ENCODE data around the gene PIGS. TPM values are rescaled to one million over a fixed set of nuclear protein-coding genes. Genes with fewer than 3 reads are reported as not detected.

Gene PIGS
- total and polyA plus RNA-seq, 5 experiments from 2014 or later = 36.7 to 51.4 (median 48.1) TPM

- no peak for DNase-seq
- Mint-ChIP-seq H3K27me3 (no peaks in the 10 kb centered on the region), H3K9me3 (no peaks in the 10 kb centered on the region), H3K27ac (peak overlapping the region in 9 of 10 donors; percentile 5 to 98 (median 68)), H3K4me3 (peak overlapping the region; percentile 35 to 98 (median 95)), H3K4me1 (peaks cover 40 to 67% (median 59%) of the 10 kb centered on the region in 4 donors), H3K36me3 (peaks cover 0 to 41% (median 2%) of the 10 kb centered on the region in 3 donors)
- no peak for ATAC-seq
- POLR2A ChIA-PET = interaction anchor here (1.2 to 9.0 kb wide), 4 partner anchors 19 to 142 kb away, joined by 3 to 81 read pairs (median 26); partner anchors contain the start of genes BLTP2, PROCA1, SPAG5 and UNC119
Measured at GRCh38 chr17:28569446-28569845, 1.9 kb downstream of the PIGS start.

GRCh38 chr17:28567604-28568003, 3.7 kb downstream of the PIGS start:
- H3K27me3 Mint-ChIP-seq = no peaks in the 10 kb centered on the region
- POLR2A ChIA-PET = no interaction called here
- H3K9me3 Mint-ChIP-seq = no peaks in the 10 kb centered on the region
- peak overlapping the region in 6 of 10 donors; percentile 12 to 64 (median 46) for H3K4me3 Mint-ChIP-seq
- H3K36me3 Mint-ChIP-seq = peaks cover 0 to 59% (median 8%) of the 10 kb centered on the region in 3 donors
- H3K27ac Mint-ChIP-seq = peak overlapping the region; percentile 13 to 91 (median 61)
- ATAC-seq = no peak
- H3K4me1 Mint-ChIP-seq = peaks cover 32 to 60% (median 50%) of the 10 kb centered on the region in 4 donors
- DNase-seq = no peak

GRCh38 chr17:28563475-28563874, 7.8 kb downstream of the PIGS start:
- Mint-ChIP-seq H3K4me3 (no peak overlapping the region), H3K9me3 (no peaks in the 10 kb centered on the region), H3K27me3 (no peaks in the 10 kb centered on the region), H3K4me1 (peaks cover 13 to 25% (median 24%) of the 10 kb centered on the region in 4 donors), H3K36me3 (peaks cover 0 to 80% (median 18%) of the 10 kb centered on the region in 3 donors), H3K27ac (peak overlapping the region in 1 of 10 donors; percentile 29)
- DNase-seq (no peak), ATAC-seq (no peak)
- POLR2A ChIA-PET = interaction anchor here (1.2 kb wide), 1 partner anchor 9 kb away, joined by 3 read pairs; no protein-coding TSS in a partner anchor

- POLR2A ChIA-PET = interaction anchor here (0.8 kb wide), 2 partner anchors 20 to 60 kb away, joined by 3 read pairs; no protein-coding TSS in a partner anchor
- no peak for ATAC-seq
- Mint-ChIP-seq H3K9me3 (no peaks in the 10 kb centered on the region), H3K36me3 (peaks cover 0 to 61% (median 31%) of the 10 kb centered on the region in 3 donors), H3K4me3 (no peak overlapping the region), H3K27me3 (no peaks in the 10 kb centered on the region), H3K4me1 (peaks cover 21 to 36% (median 28%) of the 10 kb centered on the region in 4 donors), H3K27ac (no peak overlapping the region)
- DNase-seq = no peak
Measured at GRCh38 chr17:28555022-28555421, 16.3 kb downstream of the PIGS start.

GRCh38 chr17:28554565-28554964, 16.8 kb downstream of the PIGS start:
- DNase-seq = no peak
- peak overlapping the region in 1 of 10 donors; percentile 8 for H3K27ac Mint-ChIP-seq
- POLR2A ChIA-PET = interaction anchor here (0.8 kb wide), 2 partner anchors 21 to 59 kb away, joined by 3 read pairs; no protein-coding TSS in a partner anchor
- no peak for ATAC-seq
- peaks cover 0 to 57% (median 29%) of the 10 kb centered on the region in 3 donors for H3K36me3 Mint-ChIP-seq
- H3K27me3 Mint-ChIP-seq = no peaks in the 10 kb centered on the region
- H3K4me1 Mint-ChIP-seq = peaks cover 25 to 40% (median 32%) of the 10 kb centered on the region in 4 donors
- H3K9me3 Mint-ChIP-seq = no peaks in the 10 kb centered on the region
- H3K4me3 Mint-ChIP-seq = peak overlapping the region in 2 of 10 donors; percentile 14 to 39

GRCh38 chr17:28553000-28553505, 18.3 kb downstream of the PIGS start:
- Mint-ChIP-seq H3K27ac (peak overlapping the region; percentile 4 to 93 (median 82)), H3K4me1 (peaks cover 40 to 55% (median 48%) of the 10 kb centered on the region in 4 donors), H3K4me3 (peak overlapping the region; percentile 73 to 93 (median 90)), H3K27me3 (no peaks in the 10 kb centered on the region), H3K36me3 (peaks cover 0 to 43% (median 23%) of the 10 kb centered on the region in 3 donors), H3K9me3 (no peaks in the 10 kb centered on the region)
- DNase-seq = no peak
- POLR2A ChIA-PET = interaction anchor here (1.2 to 7.5 kb wide), 4 partner anchors 12 to 166 kb away, joined by 3 to 81 read pairs (median 10); partner anchors contain the start of genes ALDOC, PIGS, RPL23A and SPAG5
- ATAC-seq = no peak

GRCh38 chr17:28552176-28552999, 18.9 kb downstream of the PIGS start, which contains the start of gene UNC119:
UNC119 (minus strand) TSS chr17:28552624; CDS start chr17:28552557, 67 bp downstream.
- POLR2A ChIA-PET = interaction anchor here (1.2 to 7.5 kb wide), 5 partner anchors 13 to 167 kb away, joined by 3 to 81 read pairs (median 4); partner anchors contain the start of genes ALDOC, PIGS, RPL23A and SPAG5
- Mint-ChIP-seq H3K27me3 (no peaks in the 10 kb centered on the region), H3K9me3 (no peaks in the 10 kb centered on the region), H3K36me3 (peaks cover 0 to 36% (median 19%) of the 10 kb centered on the region in 3 donors), H3K4me3 (peak within 1 kb of the TSS; percentile 90 to 97 (median 91)), H3K4me1 (peaks cover 43 to 62% (median 53%) of the 10 kb centered on the region in 4 donors), H3K27ac (peak within 1 kb of the TSS; percentile 71 to 97 (median 93))
- ATAC-seq = peak; percentile 67 to 82
- peak; percentile 53 to 90 (median 76) for DNase-seq

GRCh38 chr17:28551421-28552175, 19.7 kb downstream of the PIGS start:
- POLR2A ChIA-PET = interaction anchor here (1.2 to 7.5 kb wide), 4 partner anchors 22 to 168 kb away, joined by 3 to 81 read pairs (median 10); partner anchors contain the start of genes ALDOC, PIGS, RPL23A and SPAG5
- DNase-seq (peak in 2 of 10 donors; percentile 16 to 52), ATAC-seq (no peak)
- no peaks in the 10 kb centered on the region for H3K27me3 Mint-ChIP-seq
- H3K4me1 Mint-ChIP-seq = peaks cover 43 to 63% (median 55%) of the 10 kb centered on the region in 4 donors
- no peaks in the 10 kb centered on the region for H3K9me3 Mint-ChIP-seq
- peaks cover 0 to 28% (median 18%) of the 10 kb centered on the region in 3 donors for H3K36me3 Mint-ChIP-seq
- H3K27ac Mint-ChIP-seq = peak overlapping the region; percentile 71 to 97 (median 92)
- peak overlapping the region; percentile 85 to 97 (median 91) for H3K4me3 Mint-ChIP-seq

GRCh38 chr17:28550858-28551257, 20.5 kb downstream of the PIGS start:
- Mint-ChIP-seq H3K4me3 (peak overlapping the region in 9 of 10 donors; percentile 23 to 97 (median 91)), H3K27me3 (no peaks in the 10 kb centered on the region), H3K27ac (peak overlapping the region; percentile 31 to 97 (median 92)), H3K4me1 (peaks cover 43 to 63% (median 55%) of the 10 kb centered on the region in 4 donors), H3K9me3 (no peaks in the 10 kb centered on the region), H3K36me3 (peaks cover 0 to 21% (median 12%) of the 10 kb centered on the region in 3 donors)
- no peak for ATAC-seq
- POLR2A ChIA-PET = interaction anchor here (0.7 to 7.5 kb wide), 3 partner anchors 23 to 177 kb away, joined by 3 to 81 read pairs (median 16); partner anchors contain the start of genes ALDOC, PIGS and SPAG5
- peak in 1 of 10 donors; percentile 27 for DNase-seq

- H3K9me3 Mint-ChIP-seq = no peaks in the 10 kb centered on the region
- peaks cover 43 to 63% (median 55%) of the 10 kb centered on the region in 4 donors for H3K4me1 Mint-ChIP-seq
- H3K36me3 Mint-ChIP-seq = peaks cover 0 to 13% (median 8%) of the 10 kb centered on the region in 3 donors
- H3K4me3 Mint-ChIP-seq = peak overlapping the region in 8 of 10 donors; percentile 12 to 73 (median 48)
- H3K27ac Mint-ChIP-seq = peak overlapping the region; percentile 61 to 97 (median 92)
- POLR2A ChIA-PET = interaction anchor here (0.9 to 7.5 kb wide), 3 partner anchors 24 to 214 kb away, joined by 3 to 81 read pairs (median 4); partner anchors contain the start of genes ALDOC, PIGS and TNFAIP1
- DNase-seq (peak; percentile 25 to 75 (median 61)), ATAC-seq (peak; percentile 46 to 88)
- no peaks in the 10 kb centered on the region for H3K27me3 Mint-ChIP-seq
Measured at GRCh38 chr17:28549236-28550132, 21.8 kb downstream of the PIGS start.

Measured in naive thymus-derived CD8-positive, alpha-beta T cell (primary cell).